ENCODE data around the gene BPIFB2.
"Not testable (repeated sequence)": the region's sequence is repeated elsewhere in the genome, so short reads cannot be mapped to it uniquely, and the experiment has no call there.

BPIFB2 gene

DNA sequence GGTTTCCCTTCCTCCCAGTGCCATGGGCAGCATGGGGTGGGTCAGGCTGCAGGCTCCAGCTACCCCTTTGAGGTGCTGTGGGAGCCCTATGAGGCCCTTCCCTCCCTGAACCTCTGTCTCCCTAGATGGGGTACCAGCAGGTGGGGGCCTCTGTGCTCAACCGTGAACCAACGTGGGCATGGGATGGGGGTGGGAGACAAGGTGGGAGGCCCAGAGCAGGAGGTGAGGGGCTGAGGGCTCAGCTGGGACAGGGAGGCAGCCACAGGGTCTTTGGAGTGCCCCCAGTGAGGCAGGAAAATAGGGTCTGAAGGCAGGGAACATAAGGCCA, 36.6 kb upstream of the BPIFB2 start:
- TF ChIP-seq, protein P1, sequence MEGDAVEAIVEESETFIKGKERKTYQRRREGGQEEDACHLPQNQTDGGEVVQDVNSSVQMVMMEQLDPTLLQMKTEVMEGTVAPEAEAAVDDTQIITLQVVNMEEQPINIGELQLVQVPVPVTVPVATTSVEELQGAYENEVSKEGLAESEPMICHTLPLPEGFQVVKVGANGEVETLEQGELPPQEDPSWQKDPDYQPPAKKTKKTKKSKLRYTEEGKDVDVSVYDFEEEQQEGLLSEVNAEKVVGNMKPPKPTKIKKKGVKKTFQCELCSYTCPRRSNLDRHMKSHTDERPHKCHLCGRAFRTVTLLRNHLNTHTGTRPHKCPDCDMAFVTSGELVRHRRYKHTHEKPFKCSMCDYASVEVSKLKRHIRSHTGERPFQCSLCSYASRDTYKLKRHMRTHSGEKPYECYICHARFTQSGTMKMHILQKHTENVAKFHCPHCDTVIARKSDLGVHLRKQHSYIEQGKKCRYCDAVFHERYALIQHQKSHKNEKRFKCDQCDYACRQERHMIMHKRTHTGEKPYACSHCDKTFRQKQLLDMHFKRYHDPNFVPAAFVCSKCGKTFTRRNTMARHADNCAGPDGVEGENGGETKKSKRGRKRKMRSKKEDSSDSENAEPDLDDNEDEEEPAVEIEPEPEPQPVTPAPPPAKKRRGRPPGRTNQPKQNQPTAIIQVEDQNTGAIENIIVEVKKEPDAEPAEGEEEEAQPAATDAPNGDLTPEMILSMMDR (IDR thresholded peaks at IDR 0.05; ENCODE audit: borderline replicate concordance, control extremely low read depth, extremely low read depth, insufficient read depth, missing control alignments): no peak
- in situ Hi-C loops (cut with MboI; ENCODE audit: low sequenced_read_pairs, unreplicated experiment): no loop called here
- no peak for DNase-seq (ENCODE audit: low spot score)

DNA sequence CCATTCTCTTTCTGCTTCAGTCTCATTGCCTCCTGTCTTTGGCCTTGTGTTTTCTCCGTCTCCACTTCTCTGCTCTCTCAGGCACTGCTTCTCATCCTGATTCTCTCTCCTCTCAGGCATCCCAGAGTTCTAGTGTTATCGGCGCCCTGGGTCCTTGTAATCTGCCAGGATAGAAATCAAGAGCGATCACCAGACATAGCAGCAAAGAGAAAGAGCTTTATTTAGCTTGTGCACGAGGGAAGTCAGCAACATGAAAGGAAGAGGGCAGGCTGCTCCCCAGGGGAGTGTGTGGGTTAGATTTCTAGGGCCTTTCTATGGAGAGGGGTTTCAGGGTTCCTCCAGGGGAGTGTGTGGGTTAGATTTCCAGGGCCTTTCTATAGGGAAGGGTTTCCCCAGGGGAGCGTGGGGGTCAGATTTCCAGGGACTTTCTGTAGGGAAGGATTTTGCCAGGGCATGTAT, 35.8 kb upstream of the BPIFB2 start:
- in situ Hi-C loops (cut with MboI; ENCODE audit: low sequenced_read_pairs, unreplicated experiment): no loop called here
- DNase-seq (ENCODE audit: low spot score): peak; percentile 46
- TF ChIP-seq, protein P1 (IDR thresholded peaks at IDR 0.05; ENCODE audit: borderline replicate concordance, control extremely low read depth, extremely low read depth, insufficient read depth, missing control alignments): no peak

DNA sequence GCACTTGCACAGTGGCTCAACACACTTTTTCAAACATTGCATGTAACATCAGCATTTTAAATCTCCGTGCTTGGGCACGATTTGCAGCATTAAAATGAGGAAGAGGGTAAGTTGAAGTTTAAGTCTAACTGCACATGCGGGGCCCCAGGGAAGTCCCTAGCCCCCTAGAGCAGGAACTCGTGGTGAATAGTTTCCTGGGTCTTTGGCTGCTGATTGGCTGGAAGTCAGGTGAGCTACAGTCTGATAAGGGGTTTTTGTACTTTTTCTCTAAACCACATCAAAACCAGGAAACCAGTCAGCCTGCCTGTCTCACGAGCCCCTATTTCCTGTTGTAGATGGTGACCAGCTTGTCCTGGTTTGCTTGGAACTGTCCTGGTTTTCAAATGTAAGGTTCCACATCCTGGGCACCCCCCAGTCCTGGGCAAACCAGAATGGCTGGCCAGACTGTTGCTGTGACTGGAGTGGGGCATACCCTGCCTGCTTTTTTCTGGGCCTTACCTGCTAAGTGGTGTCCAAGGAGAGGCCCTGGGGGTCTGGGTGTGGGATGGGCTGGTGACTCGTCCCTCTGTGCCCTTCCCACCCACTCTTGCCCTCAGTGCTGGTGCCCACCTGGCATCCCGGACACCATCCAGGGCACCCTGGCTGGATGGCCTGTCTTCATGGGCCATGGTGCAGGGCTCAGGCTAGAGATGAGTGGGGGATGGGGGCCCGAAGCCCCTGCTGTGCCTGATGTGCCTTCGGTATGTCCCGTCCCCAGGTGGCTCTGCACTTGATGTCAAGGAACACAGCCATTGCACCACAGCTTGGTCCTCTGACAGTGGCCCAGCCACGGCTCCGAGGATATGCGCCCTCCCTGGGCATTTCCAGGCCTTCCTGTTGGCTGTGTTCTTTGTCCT, 35.1 kb upstream of the BPIFB2 start:
- in situ Hi-C loops (cut with MboI; ENCODE audit: low sequenced_read_pairs, unreplicated experiment): no loop called here
- TF ChIP-seq, protein P1 (IDR thresholded peaks at IDR 0.05; ENCODE audit: borderline replicate concordance, control extremely low read depth, extremely low read depth, insufficient read depth, missing control alignments): no peak
- DNase-seq (ENCODE audit: low spot score): peak; percentile 87

DNA sequence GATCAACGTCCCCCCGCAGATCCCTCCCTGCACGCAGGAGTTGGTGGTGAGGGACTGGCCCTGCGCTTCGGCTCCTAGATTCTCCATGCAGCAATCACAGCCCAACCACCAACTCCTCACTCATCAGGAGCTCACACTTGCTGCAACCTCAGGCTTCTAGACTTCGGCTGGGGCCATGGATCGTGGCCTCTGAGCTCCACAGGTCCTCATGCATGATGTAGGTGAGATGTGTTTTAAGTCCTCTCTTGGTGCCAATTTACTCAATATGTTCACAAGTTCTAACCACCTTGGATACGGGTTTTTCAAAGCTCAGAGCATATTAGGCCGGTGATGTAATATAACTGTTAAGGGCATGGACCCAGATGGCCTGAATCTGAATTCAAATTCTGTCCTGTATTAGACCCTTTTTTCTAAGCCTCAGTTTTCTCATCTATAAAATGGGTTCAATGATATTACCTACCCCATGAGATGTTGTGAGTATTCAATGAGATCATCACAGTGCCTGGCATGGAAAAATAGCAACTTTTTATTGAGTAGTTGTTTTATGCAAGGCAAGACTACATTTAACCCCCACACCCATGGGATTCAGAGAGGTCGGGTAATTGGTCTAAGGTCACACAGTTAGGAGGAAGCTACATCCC, 34.3 kb upstream of the BPIFB2 start:
- in situ Hi-C loops (cut with MboI; ENCODE audit: low sequenced_read_pairs, unreplicated experiment): no loop called here
- DNase-seq (ENCODE audit: low spot score): peak; percentile 15
- TF ChIP-seq, protein P1 (IDR thresholded peaks at IDR 0.05; ENCODE audit: borderline replicate concordance, control extremely low read depth, extremely low read depth, insufficient read depth, missing control alignments): no peak

DNA sequence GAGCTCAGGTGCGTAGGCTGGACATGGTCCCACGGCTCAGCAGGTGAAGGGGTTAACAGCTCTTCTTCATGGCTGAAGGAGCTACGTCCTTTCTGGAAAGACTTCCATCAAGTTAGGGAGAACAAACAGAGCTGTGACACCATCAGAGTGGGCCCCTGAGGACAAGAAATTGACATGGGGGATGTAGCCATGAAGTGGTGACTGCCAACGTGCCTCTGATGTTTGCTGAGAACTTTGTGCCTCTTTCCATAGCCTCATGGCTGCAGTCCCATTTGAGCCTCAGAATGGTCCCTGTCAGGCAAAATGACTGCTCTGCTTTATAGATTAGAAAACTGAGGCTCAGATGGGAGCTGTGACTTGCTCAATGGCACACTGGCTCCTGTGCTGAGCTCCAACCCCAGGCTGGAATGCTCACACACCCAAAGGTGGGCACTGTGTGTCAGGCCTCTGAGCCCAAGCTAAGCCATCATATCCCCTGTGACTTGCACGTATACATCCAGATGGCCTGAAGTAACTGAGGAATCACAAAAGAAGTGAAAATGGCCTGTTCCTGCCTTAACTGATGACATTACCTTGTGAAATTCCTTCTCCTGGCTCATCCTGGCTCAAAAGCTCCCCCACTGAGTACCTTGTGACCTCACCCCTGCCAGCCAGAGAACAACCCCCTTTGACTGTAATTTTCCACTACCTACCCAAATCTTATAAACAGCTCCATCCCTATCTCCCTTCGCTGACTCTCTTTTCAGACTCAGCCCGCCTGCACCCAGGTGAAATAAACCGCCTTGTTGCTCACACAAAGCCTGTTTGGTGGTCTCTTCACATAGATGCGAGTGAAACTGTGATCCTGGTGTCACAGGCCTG, 33.1 kb upstream of the BPIFB2 start:
- in situ Hi-C loops (cut with MboI; ENCODE audit: low sequenced_read_pairs, unreplicated experiment); DNase-seq (ENCODE audit: low spot score): not testable (repeated sequence)

DNA sequence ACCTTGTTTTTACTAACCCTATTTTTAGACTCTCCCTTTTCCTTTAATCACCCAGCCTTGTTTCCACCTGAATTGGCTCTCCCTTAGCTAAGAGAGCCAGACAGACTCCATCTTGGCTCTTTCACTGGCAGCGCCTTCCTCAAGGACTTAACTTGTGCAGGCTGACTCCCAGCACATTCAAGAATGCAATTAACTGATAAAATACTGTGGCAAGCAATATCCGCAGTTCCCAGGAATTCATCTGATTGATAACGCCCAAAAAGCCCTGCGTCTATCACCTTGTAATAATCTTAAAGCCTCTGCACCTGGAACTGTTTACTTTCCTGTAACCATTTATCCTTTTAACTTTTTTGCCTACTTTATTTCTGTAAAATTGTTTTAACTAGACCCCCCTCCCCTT, 32.4 kb upstream of the BPIFB2 start:
- DNase-seq (ENCODE audit: low spot score); in situ Hi-C loops (cut with MboI; ENCODE audit: low sequenced_read_pairs, unreplicated experiment): not testable (repeated sequence)

DNA sequence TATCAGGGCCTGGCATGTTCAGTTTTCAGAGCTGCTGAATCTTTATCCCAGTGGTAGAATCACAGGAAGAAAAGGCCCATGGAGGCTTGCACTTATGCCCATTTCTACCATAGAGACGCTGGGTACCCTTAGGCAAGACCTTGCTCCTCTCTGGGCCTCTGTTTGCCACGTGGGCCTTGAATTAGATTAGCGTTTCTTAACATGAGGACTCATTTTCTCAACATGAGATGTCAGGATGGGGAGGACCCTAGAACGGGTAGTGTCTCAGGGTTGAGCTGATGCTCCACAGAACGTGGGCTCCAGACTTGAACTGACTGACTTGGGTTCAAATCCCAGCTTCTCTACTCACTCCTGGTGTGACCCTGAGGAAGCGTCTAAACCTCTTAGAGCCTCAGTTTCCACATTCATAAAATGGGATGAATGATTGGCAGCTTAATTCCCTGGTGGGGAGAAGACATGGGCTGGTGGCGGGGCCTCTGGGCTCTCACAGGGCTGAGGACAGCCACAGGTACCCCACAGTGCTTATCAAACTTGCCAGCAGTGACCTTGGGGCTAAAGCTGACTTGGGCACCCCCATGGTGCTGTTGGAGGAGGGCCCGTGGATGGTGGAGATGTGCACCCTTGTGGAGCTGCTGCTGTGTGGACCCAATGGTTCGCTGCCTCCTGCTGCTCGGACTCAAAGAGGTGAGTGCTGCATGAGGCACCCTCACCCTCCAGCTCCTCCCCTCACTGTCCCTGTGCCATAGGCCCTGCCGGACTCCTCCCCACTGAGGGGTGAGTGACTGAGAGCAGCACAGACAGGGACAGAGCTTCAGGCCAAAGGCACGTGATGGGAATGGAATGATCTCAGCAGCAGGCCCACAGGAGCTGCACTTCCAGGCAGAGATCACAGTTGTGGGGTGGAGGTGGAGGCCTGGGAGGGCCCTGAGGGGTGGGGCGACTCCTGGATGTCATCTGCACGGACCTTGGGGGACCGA, 31.5 kb upstream of the BPIFB2 start:
- no peak for DNase-seq (ENCODE audit: low spot score)
- TF ChIP-seq, protein P1 (IDR thresholded peaks at IDR 0.05; ENCODE audit: borderline replicate concordance, control extremely low read depth, extremely low read depth, insufficient read depth, missing control alignments): no peak
- in situ Hi-C loops (cut with MboI; ENCODE audit: low sequenced_read_pairs, unreplicated experiment): no loop called here

All from GM13976 (cell line).